Endodermal cell (in vitro differentiated cells): ENCODE measurements around the gene PLCXD3. TPM values are rescaled to one million over a fixed set of nuclear protein-coding genes. Genes with fewer than 3 reads are reported as not detected.

ENCODE experiments used
- DNase-seq: peaks from one replicate; pipeline ENCODE4 v3.0.0-alpha.2; 2017
- H3K27ac ChIP-seq: 2 replicates; pipeline ENCODE4 v1.5.1; 2013; ENCODE audit warnings: mild to moderate bottlenecking, low read depth, low read length, moderate library complexity
- H3K27me3 ChIP-seq: 2 replicates; pipeline ENCODE4 v1.6.1; 2013; ENCODE audit warnings: mild to moderate bottlenecking, low read length, moderate library complexity; ENCODE audit not compliant: insufficient read depth, control insufficient read depth, poor library complexity, severe bottlenecking
- H3K36me3 ChIP-seq: 2 replicates; pipeline ENCODE4 v1.7.0; 2013; ENCODE audit warnings: mild to moderate bottlenecking, low read length, moderate library complexity; ENCODE audit not compliant: control insufficient read depth, insufficient read depth
- H3K4me1 ChIP-seq: one replicate; pipeline ENCODE4 v1.7.0; 2013; ENCODE audit warnings: low read length; ENCODE audit not compliant: control insufficient read depth, insufficient read depth
- H3K4me3 ChIP-seq: 2 replicates; pipeline ENCODE4 v1.5.1; 2013; ENCODE audit warnings: mild to moderate bottlenecking, low read length, moderate library complexity
- H3K9ac ChIP-seq: 2 replicates; pipeline ENCODE4 v1.6.1; 2013; ENCODE audit warnings: mild to moderate bottlenecking, low read length, moderate library complexity; ENCODE audit not compliant: poor library complexity, severe bottlenecking; ENCODE audit errors: extremely low read depth
- H3K9me3 ChIP-seq: 2 replicates; pipeline ENCODE4 v1.6.1; 2013; ENCODE audit warnings: mild to moderate bottlenecking, low read length, moderate library complexity; ENCODE audit not compliant: control insufficient read depth
- H3K27ac Mint-ChIP-seq: 2 replicates; pipeline ENCODE4 v1.8.0; 2020; ENCODE audit warnings: mixed read lengths
- H3K27me3 Mint-ChIP-seq: 2 replicates; pipeline ENCODE4 v1.8.0; 2021; ENCODE audit warnings: mild to moderate bottlenecking, mixed read lengths; ENCODE audit not compliant: insufficient read depth
- H3K36me3 Mint-ChIP-seq: 2 replicates; pipeline ENCODE4 v1.8.0; 2020; ENCODE audit warnings: low read depth, mixed read lengths
- H3K4me1 Mint-ChIP-seq: 2 replicates; pipeline ENCODE4 v1.8.0; 2020; ENCODE audit warnings: mixed read lengths
- H3K4me3 Mint-ChIP-seq: 2 replicates; pipeline ENCODE4 v1.8.0; 2020; ENCODE audit warnings: mild to moderate bottlenecking, moderate library complexity, mixed read lengths
- H3K9me3 Mint-ChIP-seq: 2 replicates; pipeline ENCODE4 v1.8.0; 2020; ENCODE audit warnings: mild to moderate bottlenecking, mixed read lengths
- WGBS, 2 experiments: methylation state at CpG; one replicate each; pipeline versions ENCODE4 v1.1.5 to v1.1.7; 2013; ENCODE audit warnings: missing lambda C conversion rate in 2 of 2, mixed read lengths in 1 of 2; ENCODE audit not compliant: insufficient coverage in 1 of 2, insufficient read length in 1 of 2; 5-methylcytosine and 5-hydroxymethylcytosine counted together
- total RNA-seq, 2 donors: library from RNA; stranded (reverse); fragmentation: NEBNext Ultra II Directional in 1 of 2; extraction: Animal tissue kit (Norgen Biotek cat#: 25700) in 1 of 2; gene quantifications; 2 replicates in 1 of 2; 3 replicates in 1 of 2; pipeline ENCODE4 v1.2.1, GENCODE V29; 2021
- TF ChIP-seq, protein P1 (sequence below): fragments of 200-600 bp; sonication (generic); conservative IDR thresholded peaks from 2 replicates; pipeline ENCODE4 v1.5.0; 2021; ENCODE audit warnings: antibody characterized with exemption, mild to moderate bottlenecking

The PLCXD3 gene
- total RNA-seq, 2 donors from 2014 or later: 41.8 to 43.3 TPM

DNA sequence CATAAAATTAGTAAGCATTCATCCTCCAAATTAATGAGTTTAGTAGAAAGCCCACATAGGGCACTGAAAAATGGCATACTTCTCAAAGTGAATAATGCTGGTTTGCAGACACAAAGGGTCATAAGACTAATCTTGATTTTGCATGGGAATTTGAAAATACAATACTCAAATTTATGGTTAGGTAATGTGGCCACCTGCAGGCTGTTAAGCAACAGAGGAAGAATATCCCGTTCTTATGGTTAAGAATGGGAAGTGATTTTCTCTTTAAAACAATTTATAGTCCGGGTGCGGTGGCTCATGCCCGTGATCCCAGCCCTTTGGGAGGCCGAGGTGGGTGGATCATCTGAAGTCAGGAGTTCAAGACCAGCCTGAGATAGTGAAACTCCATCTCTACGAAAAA lies 9.4 kb upstream of the PLCXD3 start:
- H3K27ac Mint-ChIP-seq: no peak overlapping the region
- no peaks in the 10 kb centered on the region for H3K9me3 Mint-ChIP-seq
- Histone ChIP-seq H3K4me3 (no peak overlapping the region), H3K27ac (no peak overlapping the region), H3K36me3 (no peaks in the 10 kb centered on the region), H3K27me3 (no peaks in the 10 kb centered on the region), H3K9me3 (no peaks in the 10 kb centered on the region), H3K4me1 (peaks cover 13% of the 10 kb centered on the region), H3K9ac (no peak overlapping the region)
- WGBS, 2 experiments: 85 to 91% methylated on average over 6 of the region's 6 CpGs
- peaks cover 42% of the 10 kb centered on the region for H3K4me1 Mint-ChIP-seq
- H3K36me3 Mint-ChIP-seq: no peaks in the 10 kb centered on the region
- TF ChIP-seq, protein P1, sequence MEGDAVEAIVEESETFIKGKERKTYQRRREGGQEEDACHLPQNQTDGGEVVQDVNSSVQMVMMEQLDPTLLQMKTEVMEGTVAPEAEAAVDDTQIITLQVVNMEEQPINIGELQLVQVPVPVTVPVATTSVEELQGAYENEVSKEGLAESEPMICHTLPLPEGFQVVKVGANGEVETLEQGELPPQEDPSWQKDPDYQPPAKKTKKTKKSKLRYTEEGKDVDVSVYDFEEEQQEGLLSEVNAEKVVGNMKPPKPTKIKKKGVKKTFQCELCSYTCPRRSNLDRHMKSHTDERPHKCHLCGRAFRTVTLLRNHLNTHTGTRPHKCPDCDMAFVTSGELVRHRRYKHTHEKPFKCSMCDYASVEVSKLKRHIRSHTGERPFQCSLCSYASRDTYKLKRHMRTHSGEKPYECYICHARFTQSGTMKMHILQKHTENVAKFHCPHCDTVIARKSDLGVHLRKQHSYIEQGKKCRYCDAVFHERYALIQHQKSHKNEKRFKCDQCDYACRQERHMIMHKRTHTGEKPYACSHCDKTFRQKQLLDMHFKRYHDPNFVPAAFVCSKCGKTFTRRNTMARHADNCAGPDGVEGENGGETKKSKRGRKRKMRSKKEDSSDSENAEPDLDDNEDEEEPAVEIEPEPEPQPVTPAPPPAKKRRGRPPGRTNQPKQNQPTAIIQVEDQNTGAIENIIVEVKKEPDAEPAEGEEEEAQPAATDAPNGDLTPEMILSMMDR: peak; percentile 57
- no peak overlapping the region for H3K4me3 Mint-ChIP-seq
- H3K27me3 Mint-ChIP-seq: peaks cover 8% of the 10 kb centered on the region
- no peak for DNase-seq

DNA sequence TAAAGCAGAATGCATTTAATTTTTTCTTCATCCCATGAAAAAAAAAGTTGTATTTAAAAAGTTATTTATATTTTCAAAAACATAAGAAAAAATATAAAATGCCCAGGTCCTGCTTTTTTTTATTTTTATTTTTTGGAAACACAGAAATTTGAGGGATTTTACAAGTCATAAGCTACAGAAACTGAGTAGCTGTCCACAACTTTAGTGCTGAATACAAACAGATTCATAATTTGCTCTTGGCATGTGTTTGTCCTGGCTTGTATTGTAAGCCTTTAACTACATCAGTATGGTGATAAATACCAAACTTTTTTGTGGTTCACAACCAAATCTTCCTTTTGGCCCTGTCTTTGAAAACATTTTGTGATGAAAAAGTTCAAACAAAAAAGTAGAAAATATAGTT lies 7.5 kb upstream of the PLCXD3 start:
- H3K27ac Mint-ChIP-seq: no peak overlapping the region
- Histone ChIP-seq H3K27ac (no peak overlapping the region), H3K36me3 (no peaks in the 10 kb centered on the region), H3K27me3 (no peaks in the 10 kb centered on the region), H3K9ac (no peak overlapping the region), H3K9me3 (no peaks in the 10 kb centered on the region), H3K4me1 (peaks cover 4% of the 10 kb centered on the region), H3K4me3 (no peak overlapping the region)
- TF ChIP-seq, protein P1: no peak
- DNase-seq: no peak
- peaks cover 8% of the 10 kb centered on the region for H3K27me3 Mint-ChIP-seq
- H3K9me3 Mint-ChIP-seq: no peaks in the 10 kb centered on the region
- H3K36me3 Mint-ChIP-seq: no peaks in the 10 kb centered on the region
- peaks cover 30% of the 10 kb centered on the region for H3K4me1 Mint-ChIP-seq
- no peak overlapping the region for H3K4me3 Mint-ChIP-seq

DNA sequence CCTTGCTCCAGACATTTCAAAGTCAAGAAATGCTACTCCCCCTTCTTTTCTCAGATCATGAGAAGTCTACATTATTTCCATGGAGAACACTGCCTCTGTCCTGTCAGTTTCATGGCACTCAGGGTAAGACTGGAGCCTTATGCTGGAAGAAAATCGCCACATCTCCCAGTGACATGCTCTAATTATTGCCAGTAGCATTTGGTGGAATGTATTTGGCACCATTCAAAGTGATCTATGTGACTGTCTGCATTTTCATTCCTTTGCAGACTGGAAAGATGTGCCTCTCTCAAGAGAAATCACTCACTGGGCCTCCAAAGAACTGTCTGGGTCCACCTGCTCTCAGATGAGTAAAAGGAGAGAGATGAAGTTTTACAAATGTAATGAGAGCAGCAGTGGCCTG lies 840 bp upstream of the PLCXD3 start:
- 78% methylated on average over 1 of the region's 1 CpG; no CpG with 5 or more reads in 1 of the 2 experiments for WGBS, 2 experiments
- Mint-ChIP-seq H3K4me3 (peak overlapping the region; percentile 90), H3K4me1 (peaks cover 44% of the 10 kb centered on the region), H3K27me3 (peaks cover 37% of the 10 kb centered on the region), H3K36me3 (peaks cover 15% of the 10 kb centered on the region), H3K9me3 (no peaks in the 10 kb centered on the region), H3K27ac (no peak overlapping the region)
- TF ChIP-seq, protein P1: no peak
- no peak for DNase-seq
- Histone ChIP-seq H3K27me3 (no peaks in the 10 kb centered on the region), H3K36me3 (no peaks in the 10 kb centered on the region), H3K4me1 (no peaks in the 10 kb centered on the region), H3K9ac (no peak overlapping the region), H3K9me3 (no peaks in the 10 kb centered on the region), H3K4me3 (peak overlapping the region; percentile 84), H3K27ac (no peak overlapping the region)
